Stimulated activated CD4-positive, alpha-beta T cell treated with anti-CD3 and anti-CD28 coated beads, Interleukin-1b, Interleukin-23, amount 100 ng/mL, for 48 hours (primary cell): ENCODE measurements around the gene PARP6.
"Not testable (repeated sequence)": the region's sequence is repeated elsewhere in the genome, so short reads cannot be mapped to it uniquely, and the experiment has no call there.

Source experiments
- DNase-seq: peaks from one replicate; pipeline ENCODE4 v3.0.0-alpha.2; 2020

Gene PARP6

DNA sequence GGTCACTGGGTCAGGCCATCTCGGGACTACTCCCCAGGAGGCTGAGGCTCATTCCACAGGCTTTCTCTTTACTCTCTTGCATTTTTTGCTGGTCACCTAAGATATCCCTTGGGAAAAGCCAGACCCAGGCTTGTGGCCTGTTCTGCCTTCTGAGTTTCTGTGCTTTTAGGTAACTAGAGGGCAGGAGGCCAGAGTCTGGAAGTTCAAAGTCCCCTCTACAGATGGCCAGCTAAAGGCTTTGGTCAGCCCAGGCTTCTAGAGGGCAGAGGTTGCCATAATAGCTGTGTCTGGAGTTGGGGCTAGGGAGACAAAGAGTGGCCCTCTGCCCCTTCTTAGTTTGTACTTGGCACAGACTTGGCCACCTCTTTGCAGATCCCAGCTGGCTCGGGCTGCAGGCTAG, 8.4 kb upstream of the PARP6 start:
- no peak for DNase-seq

DNA sequence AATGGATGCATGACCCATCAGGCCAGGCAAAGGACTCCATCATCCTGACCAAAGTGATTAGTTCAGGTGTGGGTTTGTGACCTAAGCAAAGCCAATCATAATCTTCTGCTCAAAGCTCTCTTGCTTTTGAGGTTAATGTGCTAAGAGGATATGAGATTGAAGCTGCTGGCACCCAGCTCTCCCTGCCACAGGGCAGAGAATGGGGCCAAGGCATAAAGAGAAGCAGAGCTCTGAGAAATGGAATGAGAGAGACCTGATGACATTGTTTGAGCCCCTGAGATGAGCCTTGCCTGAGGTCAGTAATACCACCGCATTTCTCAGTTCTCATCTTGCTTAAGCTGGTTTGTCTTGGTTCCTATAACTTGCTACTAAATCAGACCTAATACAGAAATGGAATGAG, 6.4 kb upstream of the PARP6 start:
- no peak for DNase-seq

GRCh38 chr15:72276326-72276700, 4.0 kb upstream of the PARP6 start:
- no peak for DNase-seq

DNA sequence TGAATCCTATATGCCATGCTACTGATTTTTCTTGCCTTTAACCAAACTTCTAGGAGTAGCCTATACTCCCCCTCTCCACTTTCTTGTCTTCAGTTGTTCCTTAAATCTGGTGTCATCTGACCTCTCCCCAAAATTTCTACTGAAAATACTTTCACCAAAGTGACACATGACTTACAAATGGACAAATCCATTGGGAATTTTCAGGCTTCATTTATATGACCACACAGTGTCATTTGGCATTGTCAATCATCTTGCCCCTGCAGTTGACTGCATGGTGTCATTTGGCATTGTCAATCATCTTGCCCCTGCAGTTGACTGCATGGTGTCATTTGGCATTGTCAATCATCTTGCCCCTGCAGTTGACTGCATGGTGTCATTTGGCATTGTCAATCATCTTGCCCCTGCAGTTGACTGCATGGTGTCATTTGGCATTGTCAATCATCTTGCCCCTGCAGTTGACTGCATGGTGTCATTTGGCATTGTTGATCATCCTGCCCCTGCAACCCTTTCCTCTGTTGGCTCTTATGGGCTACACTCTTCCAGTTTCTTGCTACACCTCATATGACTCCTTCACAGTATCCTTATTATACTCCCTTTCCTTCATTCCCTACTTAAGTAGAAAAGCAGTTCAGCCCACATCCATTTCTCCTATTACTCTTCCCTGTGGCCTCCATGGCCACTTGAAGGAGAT, 3.4 kb upstream of the PARP6 start:
- not testable (repeated sequence) for DNase-seq

DNA sequence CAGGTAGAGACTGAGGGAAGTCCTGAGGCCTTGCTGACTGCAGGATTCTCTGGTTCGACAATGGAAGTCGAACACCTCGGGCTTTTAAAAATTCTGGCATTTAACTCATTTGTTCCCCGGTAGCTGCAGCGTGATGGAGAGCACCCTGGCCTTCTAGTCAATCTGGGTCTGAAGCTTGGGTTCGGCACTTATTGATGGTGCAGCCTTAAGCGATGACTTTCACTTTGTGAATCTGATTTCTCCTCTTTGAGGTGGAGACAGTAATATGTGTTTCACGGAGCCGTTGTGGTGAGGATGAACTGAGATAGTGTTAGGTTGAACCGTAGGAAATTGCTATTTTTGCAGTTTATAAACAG, 621 bp upstream of the PARP6 start:
- DNase-seq = no peak

DNA sequence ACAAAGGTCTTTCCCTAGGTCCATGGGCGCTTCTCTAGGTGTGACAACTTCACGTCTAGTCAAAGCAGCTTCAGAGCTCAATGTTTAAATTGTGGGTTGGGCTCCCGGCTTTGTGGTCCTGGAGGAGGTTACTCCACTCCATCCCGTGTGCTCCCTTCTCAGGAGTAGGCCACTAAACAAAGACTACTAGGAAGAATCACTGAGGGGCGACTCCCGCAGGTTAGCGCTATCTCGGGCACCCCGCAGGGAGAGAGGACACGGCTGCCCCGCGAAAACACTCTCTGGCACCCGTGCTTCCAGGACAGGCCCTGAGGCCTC, 500 bp downstream of the PARP6 start:
- peak; percentile 22 for DNase-seq

DNA sequence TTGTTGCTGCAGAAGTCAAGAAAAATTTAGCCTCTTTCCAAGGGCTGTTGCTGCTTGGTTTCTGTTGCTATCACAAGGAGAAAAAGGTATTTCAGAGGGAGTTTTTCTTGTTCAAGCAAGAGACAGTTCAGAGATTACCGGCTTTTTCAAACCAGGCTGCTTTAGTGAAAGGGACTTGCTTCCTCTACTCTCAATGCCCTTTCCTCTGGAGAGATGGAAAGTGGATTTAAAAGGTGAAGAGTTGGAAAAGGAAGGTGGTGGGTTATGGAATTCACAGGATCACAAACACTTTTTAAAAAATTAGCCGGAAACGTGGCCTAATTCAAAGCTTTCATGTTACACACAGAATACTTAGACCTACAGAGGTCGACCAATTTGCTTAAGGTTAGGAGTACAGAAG, 1.1 kb downstream of the PARP6 start:
- DNase-seq = no peak

DNA sequence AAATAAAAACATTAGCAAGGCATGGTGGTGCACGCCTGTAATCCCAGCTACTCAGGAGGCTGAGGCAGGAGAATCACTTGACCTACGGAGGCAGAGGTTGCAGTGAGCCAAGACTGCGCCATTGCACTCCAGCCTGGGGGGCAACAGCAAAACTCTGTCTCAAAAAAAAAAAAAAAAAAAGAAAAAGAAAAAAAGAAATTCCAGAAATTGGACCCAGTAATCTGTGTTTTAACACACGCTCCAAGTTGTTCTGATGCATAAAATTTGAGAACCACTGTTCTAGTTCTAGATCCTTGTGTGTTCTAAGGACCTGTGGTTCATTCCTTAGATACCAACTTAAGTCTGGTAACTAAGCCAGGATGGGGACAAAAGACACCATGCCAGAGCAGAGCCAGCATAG, 2.6 kb downstream of the PARP6 start:
- DNase-seq = no peak

DNA sequence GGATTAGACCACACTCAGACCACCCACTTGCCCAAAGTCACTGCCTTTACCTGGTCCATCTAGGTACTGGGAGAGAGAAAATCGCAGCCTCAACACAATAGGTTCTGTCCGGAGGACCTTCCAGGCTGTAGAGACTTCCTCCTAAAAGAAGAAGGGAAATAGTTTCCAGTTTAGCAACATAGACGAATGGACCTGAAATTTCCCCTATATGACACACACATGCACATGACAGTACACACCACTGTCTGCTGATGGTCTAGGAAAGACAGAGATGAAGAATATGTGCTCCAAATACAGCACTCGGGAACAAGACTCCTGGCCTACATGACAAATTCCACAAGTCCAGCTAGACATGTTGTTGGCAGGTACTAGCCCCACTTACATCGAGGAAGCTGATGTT, 7.3 kb downstream of the PARP6 start:
- no peak for DNase-seq

DNA sequence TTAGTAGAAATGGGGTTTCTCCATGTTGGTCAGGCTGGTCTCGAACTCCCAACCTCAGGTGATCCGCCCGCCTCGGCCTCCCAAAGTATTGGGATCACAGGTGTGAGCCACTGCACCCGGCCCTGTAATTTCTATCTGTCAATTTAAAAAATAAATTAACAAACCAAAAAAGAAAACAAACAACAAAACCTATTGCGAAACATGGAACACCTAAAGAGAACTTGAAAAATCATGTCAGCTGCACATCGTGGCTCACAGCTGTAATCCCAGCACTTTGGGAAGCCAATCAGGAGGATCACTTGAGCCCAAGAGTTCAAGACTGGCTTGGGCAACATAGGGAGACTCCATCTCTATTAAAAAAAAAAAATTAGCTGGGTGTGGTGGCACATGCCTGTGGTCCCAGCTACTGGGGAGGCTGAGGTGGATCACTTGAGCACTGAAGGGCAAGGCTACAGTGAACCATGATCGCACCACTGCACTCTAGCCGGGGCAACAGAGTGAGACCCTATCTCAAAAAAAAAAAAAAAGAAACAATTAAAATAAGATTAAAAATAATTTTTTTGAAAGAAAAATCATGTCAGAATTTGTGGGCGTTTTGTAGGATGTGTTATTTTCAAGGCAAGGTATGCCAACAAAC, 19.6 kb downstream of the PARP6 start:
- no peak for DNase-seq

- DNase-seq = no peak
Observed at GRCh38 chr15:72249142-72249810, 23.1 kb downstream of the PARP6 start.

DNA sequence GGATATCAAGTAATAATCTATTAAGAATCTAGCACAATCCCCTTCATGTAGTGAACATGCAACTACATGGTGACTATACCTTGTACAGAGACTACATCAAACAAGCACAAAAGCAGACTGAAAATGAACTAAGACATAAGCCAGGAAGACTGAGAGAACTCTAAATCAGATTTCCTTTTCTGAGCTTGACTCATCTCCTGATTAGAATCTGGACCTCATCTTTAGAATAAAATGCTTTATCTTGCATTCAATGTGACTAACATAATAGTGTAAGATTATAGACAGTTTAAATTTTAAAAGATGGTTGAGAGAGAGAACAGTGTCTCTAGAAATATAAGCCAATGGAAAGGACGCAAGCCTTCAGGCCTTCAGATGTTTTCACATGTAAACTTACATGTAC, 23.8 kb downstream of the PARP6 start:
- DNase-seq = no peak

GRCh38 chr15:72242775-72243370, 29.5 kb downstream of the PARP6 start:
- no peak for DNase-seq

DNA sequence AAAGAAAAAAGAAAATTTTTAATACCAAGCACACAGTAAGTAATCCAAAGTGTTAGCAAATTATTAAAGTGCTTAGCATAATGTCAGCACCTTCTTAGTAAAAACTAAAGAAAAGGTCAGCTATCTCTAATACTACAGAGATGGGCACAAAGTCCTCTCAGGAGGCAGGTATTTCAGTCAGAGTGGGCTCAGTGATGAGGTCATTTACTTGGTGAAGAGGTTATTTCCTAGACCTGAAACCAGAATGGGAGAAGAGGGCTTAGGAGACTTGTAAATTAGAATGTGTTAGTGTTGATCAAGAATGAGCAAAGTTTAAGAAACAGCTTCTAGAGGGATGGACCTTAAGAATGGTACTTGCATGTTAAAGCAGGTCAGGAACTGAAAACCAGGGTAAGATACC, 32.7 kb downstream of the PARP6 start:
- no peak for DNase-seq

DNA sequence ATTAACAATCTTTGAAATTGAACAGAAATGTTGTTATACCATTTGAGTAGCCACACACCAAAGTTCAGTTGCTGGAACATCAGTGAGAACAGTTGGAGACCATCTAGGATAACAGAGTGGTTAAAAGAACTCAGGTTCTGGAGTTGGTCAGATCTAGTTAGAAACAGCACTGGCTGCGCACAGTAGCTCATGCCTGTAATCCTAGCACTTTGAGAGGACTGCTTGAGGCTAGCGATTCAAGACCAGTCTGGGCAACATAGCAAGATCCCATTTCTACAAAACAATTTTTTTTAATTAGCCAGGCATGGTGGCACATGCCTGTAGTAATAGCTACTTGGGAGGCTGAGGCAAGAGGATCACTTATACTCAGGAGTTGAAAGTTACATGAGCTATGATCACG, 33.8 kb downstream of the PARP6 start:
- no peak for DNase-seq

DNA sequence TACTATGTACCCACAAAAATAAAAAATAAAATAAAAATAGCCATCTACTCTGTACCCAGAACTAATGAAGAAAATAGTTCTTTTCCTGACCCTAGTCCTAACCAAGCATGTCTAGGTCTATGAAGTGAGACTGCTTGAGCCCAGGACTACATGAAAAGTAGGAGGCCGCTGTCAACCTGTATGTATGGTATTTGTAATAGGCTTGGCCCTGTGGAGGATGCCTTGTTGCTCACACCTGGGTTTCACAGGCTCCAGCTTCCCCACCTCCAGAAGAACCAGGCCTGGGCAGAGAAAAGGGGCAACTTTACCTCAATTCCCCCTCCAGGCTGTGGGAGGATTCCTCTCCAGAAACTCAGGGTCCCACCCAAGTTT, 34.5 kb downstream of the PARP6 start:
- no peak for DNase-seq

DNA sequence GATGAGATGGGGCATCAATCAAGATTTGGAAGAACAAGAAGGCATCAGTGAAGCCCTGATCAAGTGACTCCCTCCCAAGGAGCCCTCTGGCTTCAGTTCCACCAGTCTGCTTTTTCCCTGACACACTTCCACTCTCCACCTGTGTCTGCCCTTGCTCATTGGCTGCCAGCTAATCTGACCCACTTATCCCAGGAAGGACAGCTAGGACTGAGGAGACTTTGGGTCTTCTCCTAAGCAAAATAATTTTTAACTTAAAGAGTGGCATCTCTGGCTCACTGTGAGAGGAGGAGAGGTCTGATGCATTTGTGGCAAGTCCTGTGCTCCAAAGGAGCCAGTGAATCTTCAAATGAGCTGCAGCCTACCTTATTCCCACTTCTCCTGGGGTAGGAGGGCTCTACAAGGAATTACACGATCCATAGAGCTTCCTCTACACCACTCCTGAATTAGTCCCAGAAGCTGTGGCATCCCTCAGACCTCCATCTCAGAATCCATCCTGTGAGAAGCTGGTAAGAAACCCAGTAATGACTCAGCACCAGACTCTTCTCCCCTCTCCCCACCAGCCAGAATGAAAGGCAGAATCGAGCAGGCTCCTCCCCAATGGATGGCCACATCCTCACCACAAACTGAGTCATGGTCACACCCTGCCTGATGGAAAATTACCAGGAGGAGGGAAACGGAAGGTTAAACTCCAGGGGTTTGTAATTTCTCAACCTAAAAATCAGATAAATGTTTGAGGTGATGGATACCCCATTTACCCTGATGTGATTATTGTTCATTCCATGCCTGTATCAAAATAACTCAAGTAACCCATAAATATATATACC, 35.1 kb downstream of the PARP6 start:
- DNase-seq = peak; percentile 86

DNA sequence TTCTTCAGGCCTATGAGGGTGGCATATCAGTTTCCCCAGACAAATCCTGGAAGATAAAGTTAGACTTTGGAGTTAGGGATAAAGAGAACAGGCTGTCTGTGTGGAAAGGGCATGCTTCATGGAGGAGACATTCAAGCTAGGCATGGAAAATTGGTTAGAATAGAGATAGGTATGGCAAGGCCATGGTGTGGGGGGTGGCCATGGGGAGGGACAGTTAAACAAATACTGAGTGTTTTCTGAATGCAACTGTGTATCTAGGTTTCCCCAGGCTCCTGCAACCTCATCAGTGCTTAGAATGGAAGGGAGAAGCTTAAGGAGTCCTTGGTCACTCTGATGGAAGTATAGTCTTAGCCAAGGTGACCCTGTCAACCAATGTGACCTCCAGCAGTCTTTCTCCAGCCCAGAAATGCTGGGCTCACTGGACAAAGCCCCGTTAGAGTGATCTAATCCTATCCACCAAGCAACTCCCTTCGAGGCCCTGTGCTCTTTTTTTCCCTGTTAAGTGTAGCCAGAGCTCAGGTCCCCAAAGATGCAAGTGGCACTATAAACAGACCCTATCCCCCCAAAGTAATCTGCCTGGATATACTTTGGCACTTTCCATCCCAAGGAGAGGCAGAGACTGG, 35.9 kb downstream of the PARP6 start:
- no peak for DNase-seq

GRCh38 chr15:72235298-72235697, 37.1 kb downstream of the PARP6 start:
- DNase-seq = no peak

DNA sequence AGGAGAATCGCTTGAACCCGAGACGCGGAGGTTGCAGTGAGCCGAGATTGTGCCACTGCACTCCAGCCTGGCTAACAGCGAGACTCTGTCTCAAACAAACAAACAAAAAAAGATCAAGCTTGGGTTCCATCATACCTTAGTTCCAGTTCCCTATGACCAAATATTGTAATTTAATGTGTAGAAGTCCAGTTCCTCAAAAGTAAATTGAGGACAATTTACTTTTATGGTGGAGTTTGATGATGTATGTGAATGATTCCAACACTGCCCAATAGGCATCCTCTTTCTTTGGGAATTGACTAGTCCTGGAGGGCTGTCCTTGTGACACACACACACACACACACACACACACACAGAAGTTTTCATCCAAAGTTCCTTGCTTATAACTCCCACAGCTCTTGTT, 38.6 kb downstream of the PARP6 start:
- DNase-seq = no peak

- DNase-seq = peak; percentile 55
Observed at GRCh38 chr15:72231833-72232478, 40.4 kb downstream of the PARP6 start.

- DNase-seq = peak; percentile 98
Observed at GRCh38 chr15:72231066-72231832, 41.1 kb downstream of the PARP6 start, which contains the start of gene PKM. Gene PKM (minus strand): TSS chr15:72231190. CDS start chr15:72219097, 12,093 bp downstream.
